ENCODE data around the gene AIM2. TPM values are rescaled to one million over a fixed set of nuclear protein-coding genes. Genes with fewer than 3 reads are reported as not detected.
A peak's percentile ranks its signal among the peaks of the same experiment; 100 is the strongest.

The AIM2 gene
- polyA plus RNA-seq, 1 of the 3 experiments (the other 2 are of a cell fraction): 1.1 TPM

DNA sequence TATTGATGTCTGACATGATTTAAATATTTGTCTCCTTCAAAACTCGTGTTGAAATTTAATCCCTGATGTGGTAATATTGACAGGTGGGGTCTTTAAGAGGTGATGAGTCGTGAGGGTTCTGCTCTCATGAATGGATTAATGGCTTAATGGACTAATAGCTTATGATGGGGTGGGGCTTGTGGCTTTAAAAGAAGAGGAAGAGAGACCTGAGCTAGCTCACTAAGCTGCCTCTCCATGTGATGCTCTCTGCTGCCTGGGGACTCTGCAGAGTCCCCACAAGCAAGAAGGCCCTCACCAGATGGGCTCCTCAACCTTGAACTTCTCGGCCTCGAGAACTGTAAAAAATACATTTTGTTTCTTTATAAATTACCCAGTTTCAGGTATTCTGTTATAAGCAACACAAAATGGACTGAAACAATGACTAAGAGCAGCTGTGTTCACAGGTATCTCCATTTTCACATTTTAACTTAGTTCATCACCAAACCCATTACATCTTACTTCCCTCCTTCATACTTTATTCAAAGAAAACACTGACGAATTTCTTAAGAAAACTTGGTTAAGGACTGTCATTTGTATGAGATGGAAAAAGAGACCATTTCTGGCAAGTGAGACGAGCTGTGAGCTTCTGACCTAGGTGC is 12.1 kb upstream of the AIM2 start:
- H3K4me1 ChIP-seq (ENCODE audit: control insufficient read depth in 1 of 2, insufficient read depth in 2 of 2, low read depth in 1 of 2, low read length in 1 of 2): peaks cover 0 to 15% of the 10 kb centered on the region in 2 experiments; a peak in 3 of 4 replicates
- WGBS (ENCODE audit: low lambda C conversion rate): 20% methylated on average over 6 of the region's 6 CpGs
- peak overlapping the region; percentile 14; the same call in 1 of the 2 replicates for H3K4me2 ChIP-seq
- peak overlapping the region; percentile 3; the same call in 1 of the 2 replicates for H2AFZ ChIP-seq (ENCODE audit: low read depth)
- no peaks in the 10 kb centered on the region for H3K9me3 ChIP-seq
- no peaks in the 10 kb centered on the region for H3K36me3 ChIP-seq (replicated peaks in 1 of 2; ENCODE audit: control insufficient read depth in 1 of 2, insufficient read depth in 2 of 2, low read length in 1 of 2)
- peak overlapping the region in 1 of 2 experiments; percentile 54; a peak in 2 of 4 replicates for H3K27ac ChIP-seq (ENCODE audit: low read depth in 2 of 2, low read length in 1 of 2)
- H3K9me2 ChIP-seq: no peaks in the 10 kb centered on the region
- ChIA-PET POLR2A (no interaction called here), CTCF (interaction anchor here (1.2 to 1.6 kb wide), 5 partner anchors 13 to 885 kb away, joined by 3 to 7 read pairs (median 5); no protein-coding TSS in a partner anchor)
- no peak for TF ChIP-seq CHD2 (IDR thresholded peaks at IDR 0.05; ENCODE audit: low read length, partially characterized antibody)
- TF ChIP-seq, protein P1, sequence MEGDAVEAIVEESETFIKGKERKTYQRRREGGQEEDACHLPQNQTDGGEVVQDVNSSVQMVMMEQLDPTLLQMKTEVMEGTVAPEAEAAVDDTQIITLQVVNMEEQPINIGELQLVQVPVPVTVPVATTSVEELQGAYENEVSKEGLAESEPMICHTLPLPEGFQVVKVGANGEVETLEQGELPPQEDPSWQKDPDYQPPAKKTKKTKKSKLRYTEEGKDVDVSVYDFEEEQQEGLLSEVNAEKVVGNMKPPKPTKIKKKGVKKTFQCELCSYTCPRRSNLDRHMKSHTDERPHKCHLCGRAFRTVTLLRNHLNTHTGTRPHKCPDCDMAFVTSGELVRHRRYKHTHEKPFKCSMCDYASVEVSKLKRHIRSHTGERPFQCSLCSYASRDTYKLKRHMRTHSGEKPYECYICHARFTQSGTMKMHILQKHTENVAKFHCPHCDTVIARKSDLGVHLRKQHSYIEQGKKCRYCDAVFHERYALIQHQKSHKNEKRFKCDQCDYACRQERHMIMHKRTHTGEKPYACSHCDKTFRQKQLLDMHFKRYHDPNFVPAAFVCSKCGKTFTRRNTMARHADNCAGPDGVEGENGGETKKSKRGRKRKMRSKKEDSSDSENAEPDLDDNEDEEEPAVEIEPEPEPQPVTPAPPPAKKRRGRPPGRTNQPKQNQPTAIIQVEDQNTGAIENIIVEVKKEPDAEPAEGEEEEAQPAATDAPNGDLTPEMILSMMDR (IDR thresholded peaks at IDR 0.05): no peak
- no peak for TF ChIP-seq SIN3A (IDR thresholded peaks at IDR 0.05; ENCODE audit: borderline replicate concordance, low read depth, low read length)
- TF ChIP-seq GATA2 (CRISPR knock-in tag; IDR thresholded peaks at IDR 0.05): no peak
- TF ChIP-seq TAF1 (IDR thresholded peaks at IDR 0.05; ENCODE audit: borderline replicate concordance, low read depth, low read length): no peak
- TF ChIP-seq, protein P2, sequence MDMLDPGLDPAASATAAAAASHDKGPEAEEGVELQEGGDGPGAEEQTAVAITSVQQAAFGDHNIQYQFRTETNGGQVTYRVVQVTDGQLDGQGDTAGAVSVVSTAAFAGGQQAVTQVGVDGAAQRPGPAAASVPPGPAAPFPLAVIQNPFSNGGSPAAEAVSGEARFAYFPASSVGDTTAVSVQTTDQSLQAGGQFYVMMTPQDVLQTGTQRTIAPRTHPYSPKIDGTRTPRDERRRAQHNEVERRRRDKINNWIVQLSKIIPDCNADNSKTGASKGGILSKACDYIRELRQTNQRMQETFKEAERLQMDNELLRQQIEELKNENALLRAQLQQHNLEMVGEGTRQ (IDR thresholded peaks at IDR 0.05; ENCODE audit: borderline replicate concordance, low read depth, low read length): no peak
- no peak for TF ChIP-seq RCOR1 (IDR thresholded peaks at IDR 0.05; ENCODE audit: low read length)
- no peak for TF ChIP-seq YY1 (IDR thresholded peaks at IDR 0.05; ENCODE audit: low read depth)
- TF ChIP-seq REST (IDR thresholded peaks at IDR 0.05; ENCODE audit: low read depth, low read length): no peak
- no peak for TF ChIP-seq FOSL2 (IDR thresholded peaks at IDR 0.05; ENCODE audit: borderline replicate concordance, low read depth)
- no peak for TF ChIP-seq RFX5 (IDR thresholded peaks at IDR 0.05; ENCODE audit: low read length)
- TF ChIP-seq, protein P3, sequence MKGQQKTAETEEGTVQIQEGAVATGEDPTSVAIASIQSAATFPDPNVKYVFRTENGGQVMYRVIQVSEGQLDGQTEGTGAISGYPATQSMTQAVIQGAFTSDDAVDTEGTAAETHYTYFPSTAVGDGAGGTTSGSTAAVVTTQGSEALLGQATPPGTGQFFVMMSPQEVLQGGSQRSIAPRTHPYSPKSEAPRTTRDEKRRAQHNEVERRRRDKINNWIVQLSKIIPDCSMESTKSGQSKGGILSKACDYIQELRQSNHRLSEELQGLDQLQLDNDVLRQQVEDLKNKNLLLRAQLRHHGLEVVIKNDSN (IDR thresholded peaks at IDR 0.05; ENCODE audit: borderline replicate concordance, low read depth): no peak
- TF ChIP-seq ZBTB33 (IDR thresholded peaks at IDR 0.05; ENCODE audit: borderline replicate concordance, low read depth): no peak
- no peak for TF ChIP-seq TCF12 (IDR thresholded peaks at IDR 0.05)
- TF ChIP-seq JUND (IDR thresholded peaks at IDR 0.05): no peak
- no peak for TF ChIP-seq GABPA (IDR thresholded peaks at IDR 0.05; ENCODE audit: low read depth)
- TF ChIP-seq FOXM1 (IDR thresholded peaks at IDR 0.05; ENCODE audit: low read depth): no peak
- no peak for TF ChIP-seq SMC3 (IDR thresholded peaks at IDR 0.05; ENCODE audit: low read depth, low read length)
- no peak for TF ChIP-seq ELF1 (IDR thresholded peaks at IDR 0.05)
- TF ChIP-seq FOXJ3 (CRISPR knock-in tag; IDR thresholded peaks at IDR 0.05): no peak
- no peaks in the 10 kb centered on the region for H3K79me2 ChIP-seq (ENCODE audit: insufficient read depth)
- no peak overlapping the region for H3K9ac ChIP-seq
- H3K4me3 ChIP-seq (ENCODE audit: low read depth in 2 of 2, low read length in 1 of 2): no peak overlapping the region; a peak in 1 of 4 replicates
- no peaks in the 10 kb centered on the region for H3K27me3 ChIP-seq (ENCODE audit: insufficient read depth)
- H3F3A ChIP-seq (replicated peaks; ENCODE audit: insufficient read depth): peaks cover 28% of the 10 kb centered on the region
- no peaks in the 10 kb centered on the region for H4K20me1 ChIP-seq (ENCODE audit: insufficient read depth)
- DNase-seq: no peak

Data from SK-N-SH (cell line).